ENCODE measurements around the gene TMEM59.
"Not testable (repeated sequence)": the region's sequence is repeated elsewhere in the genome, so short reads cannot be mapped to it uniquely, and the experiment has no call there.

Gene TMEM59

DNA sequence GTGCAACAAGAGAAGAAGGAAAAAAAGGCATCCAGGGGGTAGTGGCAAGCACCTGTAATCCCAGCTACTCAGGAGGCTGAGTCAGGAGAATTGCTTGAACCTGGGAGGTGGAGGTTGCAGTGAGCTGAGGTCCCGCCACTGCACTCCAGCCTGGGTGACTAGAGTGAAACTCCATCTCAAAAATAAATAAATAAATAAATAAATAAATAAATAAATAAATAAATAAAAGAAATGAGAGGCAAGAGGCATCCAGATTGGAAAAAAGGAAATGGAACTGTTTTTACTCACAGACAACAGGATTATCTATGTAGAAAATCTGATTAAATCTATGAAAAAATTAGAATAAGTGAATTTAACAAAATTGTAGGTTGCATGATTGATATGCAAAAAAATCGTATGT is 58.5 kb downstream of the TMEM59 start:
- peak in 1 of 10 donors; percentile 37 for DNase-seq
- intact Hi-C loops (cut with DNase I) = not testable (repeated sequence)

DNA sequence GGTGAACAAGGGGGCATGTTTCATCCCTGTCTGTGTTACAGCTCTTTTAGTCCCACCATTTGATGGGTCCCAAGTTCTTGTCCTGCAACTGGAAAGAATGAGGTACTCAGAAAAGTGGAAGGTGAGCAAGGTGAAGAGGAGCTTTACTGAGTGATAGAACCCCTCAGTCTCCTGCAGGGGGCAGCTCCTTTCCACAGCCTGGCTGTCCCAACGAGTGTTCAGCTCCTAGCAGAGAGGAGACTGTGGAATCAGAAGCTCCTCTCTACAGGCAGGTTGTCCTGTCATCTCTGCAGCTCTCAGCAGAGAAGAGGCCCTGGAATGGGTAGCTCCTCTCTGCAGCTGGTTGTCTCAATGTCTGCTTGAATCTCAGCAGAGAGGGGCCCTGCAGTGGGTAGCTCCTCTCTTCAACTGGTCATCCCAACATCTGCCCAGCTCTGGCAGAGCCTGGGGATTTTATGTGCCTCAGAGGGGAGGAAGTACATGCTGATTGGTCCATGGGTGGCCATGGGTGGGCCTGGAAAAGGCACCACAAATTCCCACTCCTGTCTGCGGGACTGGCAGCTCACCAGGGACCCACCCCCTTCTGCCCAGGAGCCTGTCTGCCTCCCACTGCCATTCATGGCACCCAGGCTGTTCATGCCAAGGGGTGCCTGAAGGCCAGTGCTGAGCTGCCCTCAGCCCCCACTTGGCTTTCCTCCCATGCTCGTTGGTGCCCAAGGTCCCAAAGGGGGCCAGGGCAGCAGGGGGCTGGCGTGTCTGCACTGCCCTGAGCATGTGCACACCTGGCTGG is 60.7 kb downstream of the TMEM59 start:
- peak in 2 of 10 donors; percentile 19 to 31 for DNase-seq
- intact Hi-C loops (cut with DNase I) = no loop called here

DNA sequence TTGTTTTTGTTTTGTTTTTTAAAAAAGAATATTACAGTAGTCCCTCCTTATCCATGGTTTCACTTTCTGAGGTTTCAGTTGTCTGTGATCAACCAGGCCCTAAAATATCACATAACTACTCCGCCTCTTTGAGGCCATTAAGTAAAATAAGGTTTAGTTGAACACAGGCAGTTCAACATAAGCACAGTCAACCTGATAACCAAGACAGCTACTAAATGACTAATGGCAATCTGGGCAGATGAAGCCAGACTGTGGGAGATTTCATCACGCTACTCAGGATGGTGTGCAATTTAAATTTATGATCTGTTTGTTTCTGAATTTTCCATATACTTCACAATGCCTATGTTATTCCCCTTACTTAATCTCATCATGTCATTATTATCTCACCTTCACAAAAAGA is 65.1 kb downstream of the TMEM59 start:
- intact Hi-C loops (cut with DNase I) = no loop called here

DNA sequence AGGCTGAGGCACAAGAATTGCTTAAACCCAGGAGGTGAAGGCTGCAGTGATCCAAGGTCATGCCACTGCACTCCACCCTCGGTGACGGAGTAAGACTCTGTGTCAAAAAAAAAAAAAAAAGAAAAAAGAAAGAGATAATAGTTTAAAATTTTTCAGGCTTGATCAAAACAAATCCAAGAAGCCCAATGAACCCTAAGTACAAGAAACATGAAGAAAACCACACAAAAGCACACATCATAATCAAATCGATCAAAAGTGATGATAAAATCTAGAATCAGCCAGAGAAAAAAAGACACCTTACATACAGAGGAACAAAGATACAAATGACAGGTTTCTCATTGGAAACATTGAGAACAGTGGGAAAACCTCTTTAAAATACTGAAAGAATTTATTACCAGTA is 66.5 kb downstream of the TMEM59 start:
- intact Hi-C loops (cut with DNase I) = no loop called here
- DNase-seq = no peak

More for the DNA sequence above, 65.1 kb downstream of the TMEM59 start:
- no peak for DNase-seq

DNA sequence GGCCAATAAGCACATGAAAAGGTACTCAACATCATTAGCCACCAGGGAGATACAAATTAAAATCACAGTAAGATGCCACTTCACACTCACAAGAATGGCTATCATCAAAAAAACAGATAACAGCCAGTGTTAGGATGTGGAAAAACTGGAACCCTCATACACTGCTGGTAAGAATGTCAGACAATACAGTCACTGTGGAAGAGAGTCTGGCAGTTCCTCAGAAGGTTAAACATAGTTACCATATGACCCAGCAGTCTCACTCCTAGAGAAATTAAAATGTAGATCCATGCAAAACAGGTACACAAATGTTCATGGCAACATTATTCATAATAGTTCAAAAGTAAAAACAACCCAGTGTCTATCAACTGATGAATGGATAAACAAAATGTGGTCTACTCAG is 68.3 kb downstream of the TMEM59 start:
- DNase-seq = no peak
- intact Hi-C loops (cut with DNase I) = no loop called here

DNA sequence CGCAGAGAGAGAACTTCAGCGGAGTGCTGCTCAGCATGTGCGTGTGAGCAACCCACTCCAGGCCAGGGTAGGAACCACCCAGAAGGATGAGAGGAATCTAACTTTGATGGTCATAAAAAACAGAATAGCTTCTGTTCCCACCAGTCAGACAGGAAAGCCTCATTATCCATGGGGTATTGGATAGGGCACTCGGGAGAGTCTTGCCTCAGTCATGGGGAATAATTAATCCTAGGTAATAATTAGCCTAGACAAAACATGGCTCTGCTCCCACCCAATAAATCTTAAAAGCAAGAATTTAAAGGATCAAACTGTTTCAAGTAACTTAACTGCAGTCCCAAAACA is 70.3 kb downstream of the TMEM59 start:
- DNase-seq = no peak
- intact Hi-C loops (cut with DNase I) = no loop called here

DNA sequence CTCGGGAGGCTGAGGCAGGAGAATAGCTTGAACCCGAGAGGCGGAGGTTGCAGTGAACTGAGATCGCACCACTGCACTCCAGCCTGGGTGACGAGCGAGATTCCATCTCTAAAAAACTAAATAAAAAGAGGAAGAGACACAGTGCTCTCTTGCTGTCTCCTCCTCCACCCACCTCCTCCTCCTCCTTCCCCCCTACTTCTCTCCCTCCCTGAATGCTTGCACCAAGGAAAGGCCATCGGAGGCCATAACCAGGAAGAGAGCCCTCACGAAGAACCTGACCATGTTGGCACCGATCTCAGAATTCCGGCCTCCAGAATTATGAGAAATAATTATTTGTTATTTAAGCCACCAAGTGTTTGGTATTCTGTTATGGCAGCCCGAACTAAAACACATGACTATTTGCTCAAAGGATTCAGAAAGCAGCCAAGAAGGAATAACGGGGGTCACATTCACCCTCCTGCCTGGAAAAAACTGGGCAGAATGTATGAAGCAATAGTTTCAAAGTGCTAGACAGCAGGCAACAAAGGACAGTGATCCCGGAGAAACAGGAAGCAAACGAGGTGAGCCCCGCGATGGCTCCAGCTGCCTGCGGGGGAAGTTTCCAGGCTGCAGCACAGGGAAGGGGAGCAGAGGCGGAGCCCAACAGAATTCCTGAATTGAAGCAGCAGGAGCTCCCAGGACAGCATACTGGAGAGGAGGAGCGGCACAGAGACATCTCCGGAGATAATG is 70.8 kb downstream of the TMEM59 start:
- peak in 5 of 10 donors; percentile 14 to 83 (median 24) for DNase-seq
- intact Hi-C loops (cut with DNase I) = no loop called here

DNA sequence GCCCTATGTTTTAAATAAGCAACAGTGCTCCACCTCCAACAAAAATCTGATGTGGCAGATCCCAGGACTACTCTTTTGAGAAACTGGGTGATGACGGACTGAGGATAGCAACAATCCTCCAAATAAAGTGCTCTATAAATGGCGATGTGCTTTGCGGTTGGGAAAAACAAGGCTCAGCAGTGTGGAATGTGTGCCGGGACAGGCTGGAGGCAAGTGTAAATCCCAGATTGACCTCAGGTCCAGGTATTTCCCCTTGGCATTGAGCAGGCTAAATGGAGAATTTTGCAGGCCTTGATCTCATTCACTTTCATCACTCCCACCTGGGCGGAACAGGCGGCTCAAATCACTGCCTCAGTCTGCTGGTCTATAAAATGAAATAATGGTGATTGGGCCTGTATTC is 71.8 kb downstream of the TMEM59 start:
- no peak for DNase-seq
- intact Hi-C loops (cut with DNase I) = no loop called here

DNA sequence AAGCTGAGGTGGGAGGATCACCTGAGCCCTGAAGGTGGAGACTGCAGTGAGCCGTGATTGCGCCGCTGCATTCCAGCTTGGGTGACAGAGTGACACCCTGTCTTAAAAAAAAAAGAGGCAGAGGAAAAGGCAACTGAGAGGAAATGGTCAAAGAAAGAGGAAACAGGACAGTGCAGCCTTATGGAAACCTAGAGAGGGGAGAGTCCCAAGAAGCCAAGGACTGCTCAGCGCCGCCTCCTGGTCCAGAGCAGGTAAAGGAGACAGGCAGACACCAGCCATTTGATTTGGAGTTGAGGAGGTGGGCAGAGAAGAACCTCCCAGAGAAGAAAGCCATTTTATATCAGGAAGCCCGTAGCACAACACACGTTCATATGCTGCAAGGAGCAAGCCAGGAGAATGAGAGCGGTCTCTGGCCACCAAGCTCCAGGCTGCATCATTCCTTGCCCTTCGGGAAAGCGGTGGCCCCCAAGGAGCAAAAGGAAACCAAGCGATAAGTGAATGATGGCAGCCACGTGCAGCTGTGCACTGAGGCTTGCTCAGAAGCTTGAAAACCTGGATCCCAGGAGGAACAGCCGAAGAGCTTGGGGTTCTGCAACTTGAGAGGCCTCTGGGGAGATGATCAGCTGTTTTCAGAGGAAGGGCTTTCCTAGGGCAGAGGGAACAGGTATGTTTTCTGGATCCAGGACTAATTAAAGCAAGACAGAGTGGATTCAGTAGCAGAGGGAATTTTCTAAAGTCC is 73.1 kb downstream of the TMEM59 start:
- intact Hi-C loops (cut with DNase I) = no loop called here
- no peak for DNase-seq

Measured in posterior cingulate gyrus (tissue), 11 donors.